HG02943 (cell line): ENCODE results near the gene GUCA2B.

Experiments used
- ATAC-seq: cut with Tn5 transposase; IDR thresholded peaks from one replicate; pipeline ENCODE4 v1.9.1; 2021; ENCODE audit warnings: mild to moderate bottlenecking, low read depth, moderate library complexity; ENCODE audit not compliant: unreplicated experiment

Gene GUCA2B

GRCh38 chr1:42142894-42143675 is 10.1 kb upstream of the GUCA2B start:
- ATAC-seq = no peak

GRCh38 chr1:42143896-42144710 is 9.1 kb upstream of the GUCA2B start:
- ATAC-seq = no peak

GRCh38 chr1:42144711-42145388 is 8.4 kb upstream of the GUCA2B start:
- no peak for ATAC-seq

GRCh38 chr1:42145389-42145716 is 7.9 kb upstream of the GUCA2B start:
- no peak for ATAC-seq

- no peak for ATAC-seq
These were observed 7.2 kb upstream of the GUCA2B start for GRCh38 chr1:42145764-42146625.

GRCh38 chr1:42146626-42147320 is 6.4 kb upstream of the GUCA2B start:
- ATAC-seq = no peak

GRCh38 chr1:42148166-42148565 is 5.0 kb upstream of the GUCA2B start:
- no peak for ATAC-seq

GRCh38 chr1:42150651-42151050 is 2.6 kb upstream of the GUCA2B start:
- ATAC-seq = no peak

- ATAC-seq = no peak
These were observed 1.1 kb upstream of the GUCA2B start for GRCh38 chr1:42152119-42152518.

- ATAC-seq = no peak
These were observed 414 bp downstream of the GUCA2B start for GRCh38 chr1:42153624-42154023.

- no peak for ATAC-seq
These were observed 1.5 kb downstream of the GUCA2B start for GRCh38 chr1:42154685-42155084.

- ATAC-seq = no peak
These were observed 2.2 kb downstream of the GUCA2B start for GRCh38 chr1:42155362-42155761.

GRCh38 chr1:42157667-42158066 is 4.5 kb downstream of the GUCA2B start:
- ATAC-seq = no peak

- no peak for ATAC-seq
These were observed 5.0 kb downstream of the GUCA2B start for GRCh38 chr1:42158189-42158588.

- no peak for ATAC-seq
These were observed 9.0 kb downstream of the GUCA2B start for GRCh38 chr1:42162181-42162580.

- no peak for ATAC-seq
These were observed 9.9 kb downstream of the GUCA2B start for GRCh38 chr1:42163114-42163513.

GRCh38 chr1:42163536-42164503 is 10.6 kb downstream of the GUCA2B start:
- no peak for ATAC-seq

GRCh38 chr1:42164551-42165420 is 11.6 kb downstream of the GUCA2B start, which contains the start of gene GUCA2A:
GUCA2A (minus strand) TSS chr1:42164745; CDS start chr1:42164712, 33 bp downstream.
- no peak for ATAC-seq
